Transverse colon (tissue), 4 donors: ENCODE measurements around the gene ZBTB7C.
A peak's percentile ranks its signal among the peaks of the same experiment; 100 is the strongest.

Experiments
- POLR2AphosphoS5 ChIP-seq, 3 donors: sonication (generic); formaldehyde crosslinking; IDR thresholded peaks; one replicate each; pipeline ENCODE4 v1.6.1; 2016; ENCODE audit warnings: antibody characterized with exemption in 3 of 3
- TF ChIP-seq, protein P1 (sequence below), 5 experiments: fragments of 200-600 bp in 3 of 5; fragments of 450-650 bp in 2 of 5; sonication (generic) in 3 of 5; IDR thresholded peaks; 1 replicate in 2 of 5; 2 replicates in 3 of 5; pipeline ENCODE4 v1.5.1; 2016 to 2017; ENCODE audit warnings: antibody characterized with exemption in 5 of 5, inconsistent platforms in 3 of 5, mild to moderate bottlenecking in 2 of 5, moderate library complexity in 1 of 5

DNA sequence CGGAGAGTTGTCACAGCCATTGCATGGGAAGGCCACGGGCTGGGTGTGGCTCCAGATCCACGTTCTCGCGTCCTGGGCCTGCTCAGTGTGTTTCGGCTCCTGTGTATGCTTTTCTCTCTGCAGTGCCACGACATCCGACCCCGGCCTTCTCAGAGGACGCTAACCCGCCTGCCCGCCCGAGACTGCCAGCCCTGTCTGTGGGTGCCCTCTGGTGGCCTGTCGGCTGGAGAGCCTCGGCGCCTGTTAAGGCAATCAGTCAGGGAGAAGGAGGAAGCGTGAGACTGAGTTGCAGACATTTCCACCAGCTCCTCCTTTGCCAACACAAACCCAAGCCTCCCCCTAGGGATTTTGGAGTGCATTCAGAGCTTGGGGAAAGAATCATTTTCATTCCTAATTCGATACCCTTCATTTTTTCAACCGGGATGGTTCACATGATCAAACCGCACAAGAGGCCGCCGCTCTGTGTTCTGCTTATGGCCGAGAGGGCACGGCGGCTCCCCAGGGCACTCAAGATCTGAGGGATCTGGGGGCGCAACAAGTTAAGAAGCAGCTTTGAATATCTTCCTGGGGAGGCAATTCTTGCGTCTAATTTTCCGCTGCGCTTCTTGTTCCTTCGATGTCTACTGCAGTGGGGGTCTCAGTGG, 37.5 kb upstream of the ZBTB7C start:
- TF ChIP-seq, protein P1, sequence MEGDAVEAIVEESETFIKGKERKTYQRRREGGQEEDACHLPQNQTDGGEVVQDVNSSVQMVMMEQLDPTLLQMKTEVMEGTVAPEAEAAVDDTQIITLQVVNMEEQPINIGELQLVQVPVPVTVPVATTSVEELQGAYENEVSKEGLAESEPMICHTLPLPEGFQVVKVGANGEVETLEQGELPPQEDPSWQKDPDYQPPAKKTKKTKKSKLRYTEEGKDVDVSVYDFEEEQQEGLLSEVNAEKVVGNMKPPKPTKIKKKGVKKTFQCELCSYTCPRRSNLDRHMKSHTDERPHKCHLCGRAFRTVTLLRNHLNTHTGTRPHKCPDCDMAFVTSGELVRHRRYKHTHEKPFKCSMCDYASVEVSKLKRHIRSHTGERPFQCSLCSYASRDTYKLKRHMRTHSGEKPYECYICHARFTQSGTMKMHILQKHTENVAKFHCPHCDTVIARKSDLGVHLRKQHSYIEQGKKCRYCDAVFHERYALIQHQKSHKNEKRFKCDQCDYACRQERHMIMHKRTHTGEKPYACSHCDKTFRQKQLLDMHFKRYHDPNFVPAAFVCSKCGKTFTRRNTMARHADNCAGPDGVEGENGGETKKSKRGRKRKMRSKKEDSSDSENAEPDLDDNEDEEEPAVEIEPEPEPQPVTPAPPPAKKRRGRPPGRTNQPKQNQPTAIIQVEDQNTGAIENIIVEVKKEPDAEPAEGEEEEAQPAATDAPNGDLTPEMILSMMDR (IDR thresholded peaks at IDR 0.05): peak; percentile 69 to 84 (median 81)
- no peak for TF ChIP-seq POLR2AphosphoS5 (IDR thresholded peaks at IDR 0.05)
